DLD1 (cell line): Measurements from ENCODE around the gene COX8A.

Experiments
- in situ Hi-C: cut with HindIII; loops from 2 replicates; pipeline ENCODE4 v1.10.0; 2017; ENCODE audit warnings: low sequenced_read_pairs

The COX8A gene

DNA sequence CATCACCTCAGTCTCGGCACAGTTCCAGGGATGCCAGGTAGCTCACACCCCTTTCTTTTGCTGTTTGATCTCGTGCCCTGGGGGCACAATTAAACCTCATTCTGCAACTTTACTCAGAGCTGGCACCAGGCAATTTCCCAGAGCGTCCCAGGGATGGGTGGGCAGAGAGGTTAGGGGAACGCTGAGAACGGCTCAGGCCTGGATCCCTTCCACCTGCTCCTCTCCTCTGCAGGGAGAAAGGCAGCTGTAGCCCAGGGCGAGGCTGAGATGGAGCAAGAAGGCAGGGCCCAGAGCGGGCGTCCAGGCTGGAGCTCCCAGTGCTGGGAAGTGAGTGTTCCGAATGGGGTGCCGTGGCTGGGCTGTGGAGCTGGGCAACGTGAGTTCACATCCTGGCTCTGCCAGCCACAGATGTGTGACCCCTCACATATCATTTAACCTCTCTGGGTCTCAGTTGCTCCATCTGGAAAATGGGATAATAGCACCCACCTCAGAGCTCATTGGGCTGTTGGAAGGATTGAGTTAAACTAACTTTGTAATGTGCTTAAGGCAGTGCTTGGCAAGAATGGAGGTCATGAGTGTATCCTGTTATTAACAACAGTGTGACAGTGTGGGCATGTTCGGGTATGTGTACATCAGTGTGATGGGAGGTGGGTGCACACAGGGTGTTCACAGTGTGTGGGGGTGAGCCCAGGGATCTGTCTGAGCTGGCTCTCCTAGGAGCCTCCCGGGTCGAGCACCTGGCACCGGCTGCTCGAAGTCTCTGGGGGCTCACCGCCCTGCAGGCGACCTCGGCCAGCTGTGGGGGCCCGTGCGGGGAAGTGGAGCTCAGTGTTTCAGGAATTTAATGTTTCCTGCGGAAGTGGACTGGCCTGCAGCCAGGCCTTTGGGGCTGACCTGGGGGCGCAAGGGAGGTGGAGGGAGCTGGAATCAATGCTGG lies 27.3 kb downstream of the COX8A start:
- in situ Hi-C loops = loop anchor here (10.0 kb wide), 2 partner anchors 47 to 133 kb away; no protein-coding TSS in a partner anchor

GRCh38 chr11:64003807-64004589 lies 29.6 kb downstream of the COX8A start:
- in situ Hi-C loops = loop anchor here (10.0 kb wide), 2 partner anchors 49 to 131 kb away; no protein-coding TSS in a partner anchor

- in situ Hi-C loops = loop anchor here (10.0 kb wide), 2 partner anchors 50 to 130 kb away; no protein-coding TSS in a partner anchor
These were observed 30.2 kb downstream of the COX8A start for GRCh38 chr11:64004590-64004984.

- in situ Hi-C loops = loop anchor here (5.0 to 10.0 kb wide), 3 partner anchors 51 to 129 kb away; no protein-coding TSS in a partner anchor
These were observed 31.3 kb downstream of the COX8A start for GRCh38 chr11:64005691-64006090.

DNA sequence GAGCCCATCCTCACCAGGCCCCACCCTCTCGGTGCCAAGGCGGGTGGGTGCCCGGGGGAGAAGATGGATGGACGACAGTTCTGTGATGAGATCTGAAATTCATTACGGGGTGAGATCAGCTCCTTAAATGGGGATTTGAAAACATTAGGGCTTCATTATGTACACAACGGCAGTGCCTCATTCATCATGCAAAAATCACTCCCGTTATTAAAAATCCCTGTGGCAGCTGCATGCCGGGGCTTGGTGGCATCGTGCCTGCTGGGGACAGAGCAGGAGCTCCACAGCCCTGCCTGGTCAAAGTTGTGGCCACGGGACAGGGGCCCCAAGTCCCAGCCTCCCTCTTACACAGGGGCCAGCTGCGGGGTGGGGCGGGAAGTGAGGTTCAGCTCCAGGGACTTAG lies 32.0 kb downstream of the COX8A start:
- in situ Hi-C loops = loop anchor here (5.0 to 10.0 kb wide), 3 partner anchors 52 to 128 kb away; no protein-coding TSS in a partner anchor

- in situ Hi-C loops = loop anchor here (5.0 to 10.0 kb wide), 3 partner anchors 52 to 128 kb away; no protein-coding TSS in a partner anchor
These were observed 32.8 kb downstream of the COX8A start for GRCh38 chr11:64007160-64007628.

DNA sequence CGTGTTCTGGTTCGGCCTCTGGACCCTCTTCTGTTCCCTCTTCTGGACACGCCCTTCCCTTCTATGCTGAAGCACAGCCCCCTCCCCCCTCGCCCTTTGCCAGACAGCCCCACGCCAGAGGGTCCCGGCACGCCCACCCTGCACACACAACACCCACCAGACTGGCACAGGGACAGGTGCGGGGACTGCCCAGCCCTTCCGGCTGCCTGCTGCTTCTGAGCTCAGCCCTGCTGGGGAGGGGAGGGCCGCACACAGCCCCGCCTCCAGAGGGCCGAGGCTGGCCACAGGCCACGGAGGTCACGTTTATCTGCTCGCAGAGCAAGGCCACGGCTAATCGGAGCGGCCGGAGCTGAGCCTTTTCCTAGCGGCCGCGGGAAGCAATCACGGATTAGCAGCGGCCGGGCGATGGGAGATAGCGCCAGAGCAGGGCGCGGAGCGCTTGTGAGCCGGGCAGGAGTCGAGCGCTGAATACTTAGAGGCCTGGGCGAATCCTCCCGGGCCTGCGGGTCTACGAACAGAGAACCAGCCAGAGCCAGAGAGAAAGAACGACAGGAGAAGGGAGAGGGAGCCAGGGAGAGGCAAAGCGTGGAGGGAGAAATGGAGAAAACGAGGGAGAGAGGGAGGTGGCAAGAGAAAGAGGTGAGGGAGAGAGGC lies 33.3 kb downstream of the COX8A start:
- in situ Hi-C loops = loop anchor here (5.0 to 10.0 kb wide), 3 partner anchors 53 to 127 kb away; no protein-coding TSS in a partner anchor

DNA sequence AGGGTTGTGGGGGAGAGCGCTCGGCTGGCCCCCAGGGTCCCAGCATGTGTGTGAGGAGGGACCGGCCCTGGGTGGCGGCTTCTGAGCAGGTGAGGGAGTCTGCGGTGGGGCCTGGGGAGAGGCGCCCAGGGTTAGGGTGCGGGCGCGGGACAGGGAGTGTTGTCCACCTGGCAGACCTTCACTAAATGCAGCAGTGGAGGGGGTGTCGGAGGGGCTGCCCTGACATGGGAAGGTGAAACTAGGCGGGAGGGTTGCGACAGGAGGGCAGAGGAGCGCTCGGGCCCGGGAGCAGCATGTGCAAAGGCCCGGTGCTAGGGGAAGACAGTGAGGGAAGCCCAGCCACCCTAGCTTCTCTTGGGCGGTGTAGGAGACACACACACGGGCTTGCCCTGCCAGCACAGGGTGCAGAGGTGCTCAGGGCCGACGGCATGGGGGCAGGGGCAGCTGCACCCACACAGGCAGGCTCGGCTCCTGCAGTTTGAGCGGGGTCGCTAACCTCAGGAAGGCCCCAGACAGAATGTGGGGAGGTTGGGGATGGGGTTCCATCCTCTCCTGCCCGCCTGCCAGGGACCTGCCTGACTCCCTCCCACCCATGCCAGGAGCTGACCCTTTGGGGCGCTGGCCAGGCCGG lies 34.0 kb downstream of the COX8A start:
- in situ Hi-C loops = loop anchor here (5.0 to 10.0 kb wide), 3 partner anchors 54 to 126 kb away; no protein-coding TSS in a partner anchor

- in situ Hi-C loops = loop anchor here (5.0 to 10.0 kb wide), 3 partner anchors 54 to 126 kb away; no protein-coding TSS in a partner anchor
These were observed 34.7 kb downstream of the COX8A start for GRCh38 chr11:64008914-64009633.

- in situ Hi-C loops = loop anchor here (5.0 to 10.0 kb wide), 3 partner anchors 55 to 125 kb away; no protein-coding TSS in a partner anchor
These were observed 35.3 kb downstream of the COX8A start for GRCh38 chr11:64009710-64010109.

GRCh38 chr11:64010783-64011182 lies 36.4 kb downstream of the COX8A start:
- in situ Hi-C loops = no loop called here

DNA sequence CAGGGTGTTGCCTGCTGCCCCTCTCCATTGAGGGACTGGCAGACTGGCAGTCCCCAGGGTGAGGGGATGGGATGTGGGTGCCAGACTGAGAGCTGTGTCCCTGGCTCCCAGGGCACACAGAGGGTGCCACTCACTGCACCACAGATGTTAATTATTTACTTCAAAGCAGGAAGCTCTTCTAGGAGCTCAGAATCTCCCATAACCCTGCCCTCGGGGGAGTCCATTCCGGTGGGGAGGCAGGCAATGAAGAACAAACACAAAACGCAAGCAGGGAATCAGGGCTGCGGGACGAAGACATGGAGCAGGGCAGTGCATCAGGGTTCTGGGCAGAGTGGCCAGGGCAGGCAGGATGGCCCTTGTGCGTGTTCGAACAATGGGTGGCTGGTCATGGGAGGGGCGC lies 37.0 kb downstream of the COX8A start:
- in situ Hi-C loops = no loop called here

DNA sequence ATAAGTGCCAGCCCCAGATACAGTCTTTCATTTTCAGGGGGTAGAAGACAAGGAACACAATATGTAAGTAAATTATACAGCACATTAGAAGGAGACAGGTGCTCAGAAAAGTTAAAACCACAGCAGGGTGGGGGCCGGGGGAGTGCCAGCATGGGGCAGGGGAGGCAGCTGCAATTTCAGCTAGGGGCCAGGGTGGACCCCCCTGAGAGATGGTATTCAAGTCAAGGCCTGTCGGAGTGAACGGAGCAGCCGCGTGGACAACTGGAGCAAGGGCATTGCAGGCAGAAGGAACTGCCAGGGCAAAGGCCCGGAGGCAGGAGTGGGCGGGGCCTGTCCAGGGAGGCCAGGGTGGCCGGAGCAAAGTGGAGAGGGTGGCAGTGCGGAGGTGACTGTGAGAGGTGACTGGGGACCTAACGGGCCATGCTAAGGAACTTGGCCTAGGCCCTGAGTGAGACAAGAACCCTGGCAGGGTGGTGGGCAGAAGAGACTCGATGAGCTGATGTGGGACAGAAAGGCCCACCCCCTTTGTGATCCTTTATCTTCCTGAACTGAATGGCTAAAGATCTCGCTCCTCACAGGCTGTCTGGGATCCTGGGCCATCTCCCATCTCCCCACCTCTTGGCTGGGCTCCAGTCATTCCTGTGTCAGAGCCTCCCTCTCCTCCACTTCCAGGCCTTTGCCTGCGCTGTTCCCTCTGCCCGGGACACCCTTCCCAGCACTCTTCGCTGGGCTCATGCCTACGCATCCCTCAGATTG lies 38.9 kb downstream of the COX8A start:
- in situ Hi-C loops = no loop called here

- in situ Hi-C loops = no loop called here
These were observed 39.9 kb downstream of the COX8A start for GRCh38 chr11:64014356-64014755.

DNA sequence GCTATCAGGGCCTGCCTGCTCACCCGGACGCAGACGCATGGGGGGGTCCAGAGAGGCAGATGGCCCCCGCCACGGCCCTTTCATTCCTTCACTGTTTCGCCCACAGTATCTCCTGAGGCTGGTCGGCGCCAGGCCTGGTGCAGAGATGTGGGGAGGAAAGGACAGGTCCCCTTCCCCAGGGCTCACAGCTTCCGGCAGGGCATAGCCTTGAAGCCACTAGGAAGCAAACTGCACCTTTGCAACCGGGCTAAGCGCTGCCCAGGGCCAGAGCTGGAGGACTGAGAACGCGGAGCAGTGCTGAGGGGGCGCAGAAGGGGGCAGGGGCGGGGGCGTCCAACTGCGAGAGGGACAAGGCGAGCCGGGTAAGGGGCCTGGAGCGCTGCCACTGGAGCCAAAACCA lies 41.1 kb downstream of the COX8A start:
- in situ Hi-C loops = no loop called here

DNA sequence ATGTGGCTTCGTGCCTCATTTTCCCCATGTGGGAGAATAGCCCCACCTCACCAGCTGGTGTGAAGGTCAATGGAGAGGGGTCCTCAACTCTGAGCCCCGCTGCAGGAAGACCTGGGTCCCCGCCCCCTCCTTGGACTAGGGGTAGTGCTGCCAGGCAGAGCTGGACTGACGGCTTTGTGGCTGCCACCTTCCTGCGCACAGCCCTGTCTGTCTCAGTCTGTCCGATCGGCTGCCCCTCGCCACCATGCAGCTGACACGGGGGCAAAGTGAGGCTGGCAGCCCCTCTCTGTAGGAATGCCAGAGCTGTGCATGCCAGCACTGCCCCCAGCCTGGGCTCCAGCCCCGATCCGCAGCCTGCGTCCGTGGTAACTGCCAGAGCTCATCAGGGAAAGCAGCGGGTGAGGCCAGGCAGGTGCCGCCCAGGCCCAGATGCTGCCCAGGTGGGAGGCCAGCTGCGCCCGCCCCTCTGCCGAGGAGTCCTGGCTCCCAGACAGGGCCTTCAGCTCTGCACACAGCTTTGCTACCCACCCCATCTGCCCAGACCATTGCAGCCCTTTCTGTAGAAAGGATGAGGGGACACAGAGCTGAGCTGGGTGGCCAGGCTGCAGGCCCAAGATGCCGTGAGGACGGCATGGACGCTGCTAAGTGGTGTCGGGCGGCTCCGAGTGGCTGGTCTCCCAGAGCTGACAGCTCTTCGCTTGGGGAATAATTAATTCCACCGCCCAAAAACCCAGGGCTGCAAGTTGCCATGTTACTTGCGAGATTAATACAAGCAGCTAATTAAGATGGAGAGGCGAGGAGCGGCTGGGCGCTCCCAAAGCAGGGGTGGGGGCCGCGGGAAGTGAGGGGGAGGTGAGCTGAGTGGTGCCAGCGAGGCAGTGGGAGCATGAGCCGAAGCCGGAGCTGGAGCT lies 41.8 kb downstream of the COX8A start:
- in situ Hi-C loops = no loop called here

DNA sequence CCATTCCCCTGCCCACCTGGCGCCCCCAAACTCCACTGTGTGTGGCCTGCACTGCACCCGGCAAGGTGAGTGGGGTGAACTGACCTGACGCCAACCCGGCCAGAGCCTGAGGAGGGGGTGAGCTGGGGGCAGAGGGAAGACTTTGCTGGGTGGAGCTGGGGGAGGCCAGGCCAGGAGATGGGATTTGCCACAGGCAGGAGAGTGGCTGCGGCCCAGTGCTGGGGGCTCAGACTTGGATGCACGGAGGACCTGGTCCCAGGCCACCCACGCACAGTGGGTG lies 43.5 kb downstream of the COX8A start:
- in situ Hi-C loops = no loop called here

DNA sequence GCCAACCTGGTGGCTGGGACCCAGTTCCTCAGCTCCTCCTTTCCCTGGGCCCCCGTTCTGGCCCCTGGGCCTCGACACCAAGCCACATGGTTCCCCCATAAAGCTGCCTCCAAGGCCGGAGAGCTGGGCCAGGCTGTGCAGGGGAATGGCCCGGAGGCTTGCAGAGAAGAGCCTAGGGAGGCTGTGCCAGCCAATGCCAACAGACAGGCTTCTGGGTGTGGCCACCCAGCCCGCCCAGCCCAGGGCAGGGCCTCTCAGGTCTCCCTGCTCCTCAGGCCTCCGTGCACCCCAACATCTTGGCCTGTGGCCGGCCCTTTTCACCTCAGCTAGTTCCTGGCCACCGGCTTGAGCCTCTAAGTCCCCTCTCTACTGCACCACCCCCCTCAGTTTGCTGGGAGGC lies 43.9 kb downstream of the COX8A start:
- in situ Hi-C loops = no loop called here
